Measurements from ENCODE around the gene AJAP1. TPM values are rescaled to one million over a fixed set of nuclear protein-coding genes. Genes with fewer than 3 reads are reported as not detected.

Gene AJAP1
- total RNA-seq, 1 experiment from 2014 or later, result not detected

DNA sequence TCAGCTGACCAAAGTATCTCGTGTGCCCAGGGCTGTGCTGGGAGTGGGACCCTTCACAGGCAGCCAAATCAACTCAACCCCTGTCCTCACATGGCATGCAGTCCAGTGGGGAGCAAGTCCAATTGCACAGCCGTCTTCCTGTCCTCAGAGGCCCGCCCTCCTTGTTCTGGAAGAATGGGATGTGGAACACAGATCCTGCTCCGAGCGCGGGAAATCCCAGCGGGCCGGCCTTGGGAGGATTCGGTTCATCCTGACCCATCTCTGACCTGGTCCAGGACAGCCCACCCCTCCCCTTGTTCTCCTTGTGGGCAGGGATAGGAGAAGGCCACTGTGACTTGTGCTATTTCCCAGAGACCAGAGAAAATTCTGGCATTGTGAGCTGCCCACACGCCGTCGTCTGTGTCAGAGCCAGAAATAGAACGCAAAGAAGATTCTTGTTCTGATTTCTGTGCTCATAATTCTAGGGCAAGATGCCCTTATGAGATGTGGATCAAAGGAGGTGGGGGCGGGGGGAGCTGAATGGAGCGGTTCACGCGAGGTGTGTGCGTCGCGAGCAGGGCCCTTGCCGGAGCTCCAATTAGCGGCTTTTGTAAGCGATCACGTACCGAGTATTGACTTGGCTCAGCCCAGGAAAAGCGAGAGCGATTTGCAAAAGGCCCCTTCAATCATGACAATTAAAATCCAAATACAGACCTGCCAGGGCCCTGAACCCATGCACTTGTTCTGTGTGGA lies 79.2 kb downstream of the AJAP1 start:
- no peaks in the 10 kb centered on the region for H3K27me3 ChIP-seq (ENCODE audit: insufficient read depth, low read length)
- RAD21 ChIA-PET (ENCODE audit: low non-redundant PET in 1 of 2, low total read pairs in 2 of 2, uncharacterized antibody in 2 of 2, unreplicated experiment in 2 of 2), result no interaction called here

More for the DNA sequence above, 79.2 kb downstream of the AJAP1 start:
- no TSS peak for BruUV-seq (replicated peaks)
- Histone ChIP-seq H3K36me3 (ENCODE audit: control insufficient read depth in 1 of 2, insufficient read depth in 2 of 2, low read length in 2 of 2) (no peaks in the 10 kb centered on the region), H4K20me1 (ENCODE audit: insufficient read depth) (no peaks in the 10 kb centered on the region), H3K4me3 (replicated peaks in 1 of 2; ENCODE audit: low read depth in 1 of 2, low read length in 2 of 2) (no peak overlapping the region), H3K27ac (ENCODE audit: low read depth, low read length) (no peak overlapping the region), H3K79me2 (ENCODE audit: insufficient read depth, low read length) (no peaks in the 10 kb centered on the region), H3K9ac (ENCODE audit: low read length) (no peak overlapping the region), H3K4me2 (ENCODE audit: low read length) (no peak overlapping the region), H3K4me1 (ENCODE audit: control insufficient read depth in 1 of 2, insufficient read depth in 2 of 2, low read length in 2 of 2) (no peaks in the 10 kb centered on the region), H3K9me2 (ENCODE audit: insufficient read depth) (no peaks in the 10 kb centered on the region), H2AFZ (ENCODE audit: low read depth, low read length, poor library complexity, severe bottlenecking) (no peak overlapping the region), H3K9me3 (ENCODE audit: control insufficient read depth in 1 of 2, insufficient read depth in 1 of 2, low read depth in 1 of 2, low read length in 2 of 2) (peaks cover 0 to 3% of the 10 kb centered on the region in 2 experiments; a peak in 1 of 4 replicates)
- TF ChIP-seq SP1 (IDR thresholded peaks at IDR 0.05; ENCODE audit: low read depth) (no peak), TCF7L2 (IDR thresholded peaks at IDR 0.05; ENCODE audit: borderline replicate concordance, extremely low read depth, insufficient read depth, insufficient read length) (no peak), JUND (IDR thresholded peaks at IDR 0.05) (no peak), EZH2 (IDR thresholded peaks at IDR 0.05) (no peak), CEBPB (IDR thresholded peaks at IDR 0.05; ENCODE audit: low read depth) (no peak)
- TF ChIP-seq, protein P1, sequence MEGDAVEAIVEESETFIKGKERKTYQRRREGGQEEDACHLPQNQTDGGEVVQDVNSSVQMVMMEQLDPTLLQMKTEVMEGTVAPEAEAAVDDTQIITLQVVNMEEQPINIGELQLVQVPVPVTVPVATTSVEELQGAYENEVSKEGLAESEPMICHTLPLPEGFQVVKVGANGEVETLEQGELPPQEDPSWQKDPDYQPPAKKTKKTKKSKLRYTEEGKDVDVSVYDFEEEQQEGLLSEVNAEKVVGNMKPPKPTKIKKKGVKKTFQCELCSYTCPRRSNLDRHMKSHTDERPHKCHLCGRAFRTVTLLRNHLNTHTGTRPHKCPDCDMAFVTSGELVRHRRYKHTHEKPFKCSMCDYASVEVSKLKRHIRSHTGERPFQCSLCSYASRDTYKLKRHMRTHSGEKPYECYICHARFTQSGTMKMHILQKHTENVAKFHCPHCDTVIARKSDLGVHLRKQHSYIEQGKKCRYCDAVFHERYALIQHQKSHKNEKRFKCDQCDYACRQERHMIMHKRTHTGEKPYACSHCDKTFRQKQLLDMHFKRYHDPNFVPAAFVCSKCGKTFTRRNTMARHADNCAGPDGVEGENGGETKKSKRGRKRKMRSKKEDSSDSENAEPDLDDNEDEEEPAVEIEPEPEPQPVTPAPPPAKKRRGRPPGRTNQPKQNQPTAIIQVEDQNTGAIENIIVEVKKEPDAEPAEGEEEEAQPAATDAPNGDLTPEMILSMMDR (IDR thresholded peaks at IDR 0.05 in 2 of 3, conservative IDR thresholded peaks at IDR 0.05 in 1 of 3; ENCODE audit: borderline replicate concordance in 1 of 3, insufficient read depth in 1 of 3, low read depth in 2 of 3, low read length in 2 of 3), result no peak
- TF ChIP-seq, protein P2, sequence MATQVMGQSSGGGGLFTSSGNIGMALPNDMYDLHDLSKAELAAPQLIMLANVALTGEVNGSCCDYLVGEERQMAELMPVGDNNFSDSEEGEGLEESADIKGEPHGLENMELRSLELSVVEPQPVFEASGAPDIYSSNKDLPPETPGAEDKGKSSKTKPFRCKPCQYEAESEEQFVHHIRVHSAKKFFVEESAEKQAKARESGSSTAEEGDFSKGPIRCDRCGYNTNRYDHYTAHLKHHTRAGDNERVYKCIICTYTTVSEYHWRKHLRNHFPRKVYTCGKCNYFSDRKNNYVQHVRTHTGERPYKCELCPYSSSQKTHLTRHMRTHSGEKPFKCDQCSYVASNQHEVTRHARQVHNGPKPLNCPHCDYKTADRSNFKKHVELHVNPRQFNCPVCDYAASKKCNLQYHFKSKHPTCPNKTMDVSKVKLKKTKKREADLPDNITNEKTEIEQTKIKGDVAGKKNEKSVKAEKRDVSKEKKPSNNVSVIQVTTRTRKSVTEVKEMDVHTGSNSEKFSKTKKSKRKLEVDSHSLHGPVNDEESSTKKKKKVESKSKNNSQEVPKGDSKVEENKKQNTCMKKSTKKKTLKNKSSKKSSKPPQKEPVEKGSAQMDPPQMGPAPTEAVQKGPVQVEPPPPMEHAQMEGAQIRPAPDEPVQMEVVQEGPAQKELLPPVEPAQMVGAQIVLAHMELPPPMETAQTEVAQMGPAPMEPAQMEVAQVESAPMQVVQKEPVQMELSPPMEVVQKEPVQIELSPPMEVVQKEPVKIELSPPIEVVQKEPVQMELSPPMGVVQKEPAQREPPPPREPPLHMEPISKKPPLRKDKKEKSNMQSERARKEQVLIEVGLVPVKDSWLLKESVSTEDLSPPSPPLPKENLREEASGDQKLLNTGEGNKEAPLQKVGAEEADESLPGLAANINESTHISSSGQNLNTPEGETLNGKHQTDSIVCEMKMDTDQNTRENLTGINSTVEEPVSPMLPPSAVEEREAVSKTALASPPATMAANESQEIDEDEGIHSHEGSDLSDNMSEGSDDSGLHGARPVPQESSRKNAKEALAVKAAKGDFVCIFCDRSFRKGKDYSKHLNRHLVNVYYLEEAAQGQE (IDR thresholded peaks at IDR 0.05; ENCODE audit: low read depth), result no peak
- TF ChIP-seq, protein P3, sequence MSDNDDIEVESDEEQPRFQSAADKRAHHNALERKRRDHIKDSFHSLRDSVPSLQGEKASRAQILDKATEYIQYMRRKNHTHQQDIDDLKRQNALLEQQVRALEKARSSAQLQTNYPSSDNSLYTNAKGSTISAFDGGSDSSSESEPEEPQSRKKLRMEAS (IDR thresholded peaks at IDR 0.05), result no peak
- no peak for ATAC-seq
- no peak for DNase-seq (ENCODE audit: low read depth, low spot score)
- POLR2A ChIA-PET, result no interaction called here
- CTCF ChIA-PET, result no interaction called here
- intact Hi-C loops (cut with micrococcal nuclease), result no loop called here

Measured in HCT116 (cell line).